Liver (tissue), 9 donors: ENCODE results near the gene BCAR3. TPM values are rescaled to one million over a fixed set of nuclear protein-coding genes. Genes with fewer than 3 reads are reported as not detected.

ENCODE experiments used
- DNase-seq: peaks from one replicate; pipeline ENCODE4 v3.0.0-alpha.2; 2017; ENCODE audit warnings: low spot score
- H3K27ac ChIP-seq, 2 donors: one replicate each; pipeline ENCODE4 v1.7.0; 2013; ENCODE audit warnings: inconsistent platforms in 2 of 2, low read length in 2 of 2, control low read depth in 1 of 2, low read depth in 1 of 2, mild to moderate bottlenecking in 1 of 2
- H3K27me3 ChIP-seq, 4 donors: one replicate each; pipeline versions ENCODE4 v1.6.1 to v1.7.0; 2013; ENCODE audit warnings: low read length in 3 of 4, inconsistent platforms in 1 of 4, mild to moderate bottlenecking in 1 of 4, moderate library complexity in 1 of 4; ENCODE audit not compliant: control insufficient read depth in 4 of 4, insufficient read depth in 4 of 4
- H3K36me3 ChIP-seq, 4 donors: one replicate each; pipeline versions ENCODE4 v1.6.1 to v1.7.0; 2013; ENCODE audit warnings: low read length in 3 of 4, mild to moderate bottlenecking in 3 of 4, low read depth in 1 of 4, moderate library complexity in 1 of 4; ENCODE audit not compliant: control insufficient read depth in 4 of 4, insufficient read depth in 3 of 4
- H3K4me1 ChIP-seq, 4 donors: one replicate each; pipeline versions ENCODE4 v1.6.1 to v1.7.0; 2013; ENCODE audit warnings: low read length in 3 of 4, mild to moderate bottlenecking in 3 of 4, moderate library complexity in 1 of 4; ENCODE audit not compliant: control insufficient read depth in 4 of 4, insufficient read depth in 4 of 4
- H3K4me3 ChIP-seq, 3 donors: one replicate each; pipeline versions ENCODE4 v1.6.1 to v1.7.0; 2013; ENCODE audit warnings: low read length in 3 of 3, control low read depth in 1 of 3, low read depth in 1 of 3, mild to moderate bottlenecking in 1 of 3
- H3K9ac ChIP-seq, 2 donors: one replicate each; pipeline ENCODE4 v1.7.0; 2013; ENCODE audit warnings: low read length in 2 of 2, mild to moderate bottlenecking in 2 of 2, moderate library complexity in 2 of 2, control low read depth in 1 of 2, low read depth in 1 of 2
- H3K9me3 ChIP-seq, 4 donors: one replicate each; pipeline versions ENCODE4 v1.6.1 to v1.7.0; 2013; ENCODE audit warnings: low read length in 3 of 4; ENCODE audit not compliant: control insufficient read depth in 4 of 4
- EGR1 ChIP-seq, 2 donors: IDR thresholded peaks; 2 replicates each; pipeline ENCODE4 v1.6.1; 2016 to 2018; ENCODE audit warnings: antibody characterized with exemption in 2 of 2, low read depth in 2 of 2
- FOXA1 ChIP-seq: IDR thresholded peaks from 2 replicates; pipeline ENCODE4 v1.6.1; 2016; ENCODE audit warnings: antibody characterized with exemption
- FOXA2 ChIP-seq: IDR thresholded peaks from 2 replicates; pipeline ENCODE4 v1.6.1; 2016; ENCODE audit warnings: antibody characterized with exemption
- GABPA ChIP-seq, 2 donors: IDR thresholded peaks in 1 of 2; conservative IDR thresholded peaks in 1 of 2; 2 replicates each; pipeline ENCODE4 v1.6.1; 2016; ENCODE audit warnings: antibody characterized with exemption in 2 of 2, mild to moderate bottlenecking in 1 of 2, moderate library complexity in 1 of 2
- HNF4A ChIP-seq, 2 donors: conservative IDR thresholded peaks; 2 replicates each; pipeline ENCODE4 v1.6.1; 2016; ENCODE audit warnings: antibody characterized with exemption in 2 of 2, mild to moderate bottlenecking in 2 of 2
- HNF4G ChIP-seq: IDR thresholded peaks from 2 replicates; pipeline ENCODE4 v1.6.1; 2016; ENCODE audit warnings: antibody characterized with exemption
- JUND ChIP-seq, 2 donors: IDR thresholded peaks; 2 replicates each; pipeline ENCODE4 v1.6.1; 2016; ENCODE audit warnings: antibody characterized with exemption in 2 of 2
- NR2F2 ChIP-seq: IDR thresholded peaks from 2 replicates; pipeline ENCODE4 v1.6.1; 2016; ENCODE audit warnings: antibody characterized with exemption
- RAD21 ChIP-seq, 2 donors: IDR thresholded peaks; 2 replicates each; pipeline ENCODE4 v1.6.1; 2016; ENCODE audit warnings: antibody characterized with exemption in 2 of 2, mild to moderate bottlenecking in 2 of 2
- RXRA ChIP-seq, 2 donors: IDR thresholded peaks; 2 replicates each; pipeline ENCODE4 v1.6.1; 2017 to 2018; ENCODE audit warnings: antibody characterized with exemption in 2 of 2, mild to moderate bottlenecking in 1 of 2
- TAF1 ChIP-seq: conservative IDR thresholded peaks from 2 replicates; pipeline ENCODE4 v1.6.1; 2016; ENCODE audit warnings: antibody characterized with exemption, mild to moderate bottlenecking
- YY1 ChIP-seq: IDR thresholded peaks from 2 replicates; pipeline ENCODE4 v1.6.1; 2016; ENCODE audit warnings: antibody characterized with exemption, mild to moderate bottlenecking
- WGBS: extraction: QIAGEN DNeasy Blood & Tissue Kit; methylation state at CpG from one replicate; pipeline ENCODE4 v1.1.7; 2013; 5-methylcytosine and 5-hydroxymethylcytosine counted together
- polyA plus RNA-seq, 2 donors: library from polyadenylated mRNA; stranded (reverse) in 1 of 2; unstranded in 1 of 2; fragments of 200-250 nt in 1 of 2; fragments of >200 nt in 1 of 2; fragmentation: Nextera tagmentation in 1 of 2; extraction: Ambion mirVana in 1 of 2; gene quantifications; one replicate each; pipeline versions ENCODE4 v1.2.1 to v1.2.3, GENCODE V29; 2013 to 2015
- total RNA-seq, 2 donors: library from RNA; depleted of rRNA; stranded (reverse); fragments of >200 nt; gene quantifications; one replicate each; pipeline ENCODE4 v1.2.3, GENCODE V29; 2014
- TF ChIP-seq, protein P1 (sequence below): IDR thresholded peaks from 2 replicates; pipeline ENCODE4 v1.6.1; 2016; ENCODE audit warnings: antibody characterized with exemption, mild to moderate bottlenecking
- TF ChIP-seq, protein P2 (sequence below): IDR thresholded peaks from 2 replicates; pipeline ENCODE4 v1.6.1; 2016; ENCODE audit warnings: antibody characterized with exemption
- TF ChIP-seq, protein P3 (sequence below): IDR thresholded peaks from 2 replicates; pipeline ENCODE4 v1.6.1; 2016; ENCODE audit warnings: antibody characterized with exemption
- TF ChIP-seq, protein P4 (sequence below): IDR thresholded peaks from 2 replicates; pipeline ENCODE4 v1.6.1; 2016; ENCODE audit warnings: antibody characterized with exemption
- donor health status: healthy.
- donor health status: healthy.
- donor health status: healthy.
- donor health status: healthy.
- donor health status: healthy.

The BCAR3 gene
- total and polyA plus RNA-seq, 4 donors, result 2.8 to 10.3 (median 7.7) TPM

DNA sequence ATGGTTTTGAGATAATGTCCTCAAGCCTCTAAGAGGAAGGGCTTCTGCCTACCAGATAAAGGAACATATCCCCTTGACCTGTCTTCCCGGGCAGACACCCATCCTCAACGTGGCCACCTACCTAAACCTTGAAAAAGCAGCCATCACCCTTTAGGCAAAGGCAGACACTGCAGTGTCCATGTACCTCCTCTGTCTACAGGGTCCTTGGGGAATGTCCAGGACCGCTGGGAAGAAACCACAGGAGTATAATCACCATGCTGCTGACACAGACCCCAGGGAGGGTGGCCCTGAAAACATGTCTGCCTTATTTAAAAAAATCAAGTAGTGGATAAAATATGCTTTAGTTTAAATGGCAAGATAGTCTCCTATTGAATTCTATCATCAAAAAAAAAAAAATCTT, 16.6 kb downstream of the BCAR3 start:
- H3K36me3 ChIP-seq, result no peaks in the 10 kb centered on the region
- no peaks in the 10 kb centered on the region for H3K27me3 ChIP-seq
- H3K4me3 ChIP-seq, result no peak overlapping the region
- 74% methylated on average over 3 of the region's 3 CpGs for WGBS
- no peaks in the 10 kb centered on the region for H3K9me3 ChIP-seq
- peaks cover 0 to 7% (median 0%) of the 10 kb centered on the region in 4 donors for H3K4me1 ChIP-seq
- TF ChIP-seq YY1, result no peak
- TF ChIP-seq HNF4G, result no peak
- TF ChIP-seq HNF4A (conservative IDR thresholded peaks at IDR 0.05), result no peak
- DNase-seq, result no peak
- no peak overlapping the region for H3K27ac ChIP-seq
- H3K9ac ChIP-seq, result no peak overlapping the region

DNA sequence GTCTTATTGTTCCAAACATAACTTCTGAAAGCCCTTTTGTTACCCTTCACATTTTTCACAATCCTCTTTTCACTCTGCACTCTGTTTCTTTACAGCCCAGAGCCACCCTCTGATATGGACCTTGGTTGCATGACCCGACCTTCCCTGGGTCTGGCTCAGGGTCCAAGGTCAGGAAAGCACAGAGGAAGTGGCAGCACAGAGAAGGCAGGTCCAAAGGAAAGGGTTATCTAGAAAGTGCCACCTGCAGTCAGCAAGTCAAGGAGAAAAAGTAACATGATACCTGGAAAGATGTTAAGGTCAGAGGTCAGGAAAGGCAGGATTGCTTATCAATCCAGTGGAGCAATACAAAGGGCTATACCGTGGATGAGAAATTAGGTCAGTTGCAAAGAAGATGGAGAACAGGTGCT, 18.4 kb downstream of the BCAR3 start:
- H3K27ac ChIP-seq, result no peak overlapping the region
- TF ChIP-seq HNF4A (conservative IDR thresholded peaks at IDR 0.05), result peak in 1 of 2 donors; percentile 52
- no peak for TF ChIP-seq RAD21 (IDR thresholded peaks at IDR 0.05)
- H3K36me3 ChIP-seq, result no peaks in the 10 kb centered on the region
- no peaks in the 10 kb centered on the region for H3K9me3 ChIP-seq
- peaks cover 0 to 7% (median 0%) of the 10 kb centered on the region in 4 donors for H3K4me1 ChIP-seq
- H3K27me3 ChIP-seq, result no peaks in the 10 kb centered on the region
- no peak overlapping the region for H3K4me3 ChIP-seq
- no peak overlapping the region for H3K9ac ChIP-seq
- WGBS, result 57% methylated on average over 2 of the region's 2 CpGs
- no peak for DNase-seq

DNA sequence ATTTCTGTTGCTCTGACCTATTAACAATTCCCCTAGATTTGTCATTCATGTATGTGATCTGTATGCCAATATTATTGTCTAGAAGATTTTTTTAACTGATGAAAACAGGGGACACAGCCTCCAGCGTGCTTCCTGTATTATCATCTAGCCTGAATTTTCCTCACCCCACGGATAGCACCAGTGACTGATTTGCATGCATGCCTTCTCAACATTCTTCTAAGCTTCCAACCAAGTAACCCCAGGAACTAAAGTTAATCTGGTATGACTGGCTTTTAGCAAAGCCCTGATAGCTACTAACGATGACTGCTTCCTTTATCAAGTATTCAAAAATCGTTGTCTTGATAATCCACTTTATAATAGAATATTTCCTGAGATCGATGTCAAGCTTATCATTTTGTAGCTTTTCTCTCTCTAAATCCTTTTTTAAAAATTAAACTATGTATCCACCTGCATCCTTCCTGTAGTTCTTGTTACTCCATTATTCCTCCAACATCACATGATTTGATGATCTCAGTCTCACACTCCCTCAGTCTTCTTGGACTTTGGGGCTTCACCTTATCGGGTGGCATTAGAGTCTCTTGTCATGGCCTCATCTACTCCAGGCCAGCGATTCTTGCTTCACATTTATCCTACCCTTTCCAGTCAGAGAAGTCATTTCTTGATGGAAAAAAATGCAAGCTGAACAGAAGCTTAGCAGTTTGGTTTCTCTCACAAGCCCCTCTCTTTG, 19.0 kb downstream of the BCAR3 start:
- peaks cover 0 to 7% (median 0%) of the 10 kb centered on the region in 4 donors for H3K4me1 ChIP-seq

DNA sequence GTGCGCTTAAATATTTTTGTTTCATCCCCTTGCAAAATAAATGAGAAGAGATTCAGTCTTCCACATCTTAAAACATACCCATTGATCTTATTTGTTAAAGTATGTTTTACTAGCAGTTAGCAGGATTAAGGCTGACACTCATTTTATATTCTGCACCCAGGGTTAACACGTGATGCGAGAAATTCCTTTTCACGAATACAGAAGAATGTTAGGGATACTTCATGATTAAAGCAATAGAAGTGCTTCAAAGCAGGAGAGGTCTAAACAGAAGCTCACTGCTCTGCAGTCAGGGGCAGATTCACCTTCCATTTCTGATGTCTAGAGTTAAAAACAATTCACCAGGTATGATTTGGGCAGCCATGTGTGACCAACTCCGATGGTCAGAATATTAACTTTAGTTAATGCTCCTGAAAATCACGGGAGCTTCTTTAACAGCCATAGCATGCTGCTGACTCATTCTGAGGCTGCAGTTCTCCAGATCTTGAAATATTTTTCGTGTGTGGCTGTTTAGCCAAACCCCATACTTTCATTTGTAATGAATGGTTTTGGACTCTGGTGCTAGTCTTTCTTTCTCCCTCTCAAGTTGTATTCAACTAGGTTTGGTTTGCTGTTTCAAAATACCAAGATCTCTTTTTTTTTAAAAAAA, 19.7 kb downstream of the BCAR3 start:
- WGBS, result 84% methylated on average over 7 of the region's 7 CpGs
- H3K36me3 ChIP-seq, result no peaks in the 10 kb centered on the region
- peaks cover 0 to 7% (median 0%) of the 10 kb centered on the region in 4 donors for H3K4me1 ChIP-seq
- H3K4me3 ChIP-seq, result no peak overlapping the region
- H3K9ac ChIP-seq, result no peak overlapping the region
- no peak overlapping the region for H3K27ac ChIP-seq
- DNase-seq, result no peak
- H3K9me3 ChIP-seq, result no peaks in the 10 kb centered on the region
- H3K27me3 ChIP-seq, result no peaks in the 10 kb centered on the region
- no peak for TF ChIP-seq RXRA (IDR thresholded peaks at IDR 0.05)
- TF ChIP-seq NR2F2, result no peak
- TF ChIP-seq, protein P1, sequence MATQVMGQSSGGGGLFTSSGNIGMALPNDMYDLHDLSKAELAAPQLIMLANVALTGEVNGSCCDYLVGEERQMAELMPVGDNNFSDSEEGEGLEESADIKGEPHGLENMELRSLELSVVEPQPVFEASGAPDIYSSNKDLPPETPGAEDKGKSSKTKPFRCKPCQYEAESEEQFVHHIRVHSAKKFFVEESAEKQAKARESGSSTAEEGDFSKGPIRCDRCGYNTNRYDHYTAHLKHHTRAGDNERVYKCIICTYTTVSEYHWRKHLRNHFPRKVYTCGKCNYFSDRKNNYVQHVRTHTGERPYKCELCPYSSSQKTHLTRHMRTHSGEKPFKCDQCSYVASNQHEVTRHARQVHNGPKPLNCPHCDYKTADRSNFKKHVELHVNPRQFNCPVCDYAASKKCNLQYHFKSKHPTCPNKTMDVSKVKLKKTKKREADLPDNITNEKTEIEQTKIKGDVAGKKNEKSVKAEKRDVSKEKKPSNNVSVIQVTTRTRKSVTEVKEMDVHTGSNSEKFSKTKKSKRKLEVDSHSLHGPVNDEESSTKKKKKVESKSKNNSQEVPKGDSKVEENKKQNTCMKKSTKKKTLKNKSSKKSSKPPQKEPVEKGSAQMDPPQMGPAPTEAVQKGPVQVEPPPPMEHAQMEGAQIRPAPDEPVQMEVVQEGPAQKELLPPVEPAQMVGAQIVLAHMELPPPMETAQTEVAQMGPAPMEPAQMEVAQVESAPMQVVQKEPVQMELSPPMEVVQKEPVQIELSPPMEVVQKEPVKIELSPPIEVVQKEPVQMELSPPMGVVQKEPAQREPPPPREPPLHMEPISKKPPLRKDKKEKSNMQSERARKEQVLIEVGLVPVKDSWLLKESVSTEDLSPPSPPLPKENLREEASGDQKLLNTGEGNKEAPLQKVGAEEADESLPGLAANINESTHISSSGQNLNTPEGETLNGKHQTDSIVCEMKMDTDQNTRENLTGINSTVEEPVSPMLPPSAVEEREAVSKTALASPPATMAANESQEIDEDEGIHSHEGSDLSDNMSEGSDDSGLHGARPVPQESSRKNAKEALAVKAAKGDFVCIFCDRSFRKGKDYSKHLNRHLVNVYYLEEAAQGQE, result no peak
- no peak for TF ChIP-seq EGR1 (IDR thresholded peaks at IDR 0.05; ENCODE audit: low read depth in 2 of 2)
- TF ChIP-seq, protein P2, sequence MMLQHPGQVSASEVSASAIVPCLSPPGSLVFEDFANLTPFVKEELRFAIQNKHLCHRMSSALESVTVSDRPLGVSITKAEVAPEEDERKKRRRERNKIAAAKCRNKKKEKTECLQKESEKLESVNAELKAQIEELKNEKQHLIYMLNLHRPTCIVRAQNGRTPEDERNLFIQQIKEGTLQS, result no peak
- no peak for TF ChIP-seq GABPA (IDR thresholded peaks at IDR 0.05 in 1 of 2, conservative IDR thresholded peaks at IDR 0.05 in 1 of 2)
- no peak for TF ChIP-seq FOXA1
- TF ChIP-seq HNF4A (conservative IDR thresholded peaks at IDR 0.05), result no peak
- TF ChIP-seq TAF1, result no peak
- TF ChIP-seq FOXA2, result no peak
- no peak for TF ChIP-seq YY1
- TF ChIP-seq JUND (IDR thresholded peaks at IDR 0.05), result no peak

More for the DNA sequence above, 19.0 kb downstream of the BCAR3 start:
- DNase-seq, result no peak
- Histone ChIP-seq H3K9me3 (no peaks in the 10 kb centered on the region), H3K27me3 (no peaks in the 10 kb centered on the region), H3K27ac (no peak overlapping the region), H3K9ac (no peak overlapping the region), H3K4me3 (no peak overlapping the region), H3K36me3 (no peaks in the 10 kb centered on the region)
- TF ChIP-seq HNF4G (no peak), NR2F2 (no peak)
- TF ChIP-seq, protein P3, sequence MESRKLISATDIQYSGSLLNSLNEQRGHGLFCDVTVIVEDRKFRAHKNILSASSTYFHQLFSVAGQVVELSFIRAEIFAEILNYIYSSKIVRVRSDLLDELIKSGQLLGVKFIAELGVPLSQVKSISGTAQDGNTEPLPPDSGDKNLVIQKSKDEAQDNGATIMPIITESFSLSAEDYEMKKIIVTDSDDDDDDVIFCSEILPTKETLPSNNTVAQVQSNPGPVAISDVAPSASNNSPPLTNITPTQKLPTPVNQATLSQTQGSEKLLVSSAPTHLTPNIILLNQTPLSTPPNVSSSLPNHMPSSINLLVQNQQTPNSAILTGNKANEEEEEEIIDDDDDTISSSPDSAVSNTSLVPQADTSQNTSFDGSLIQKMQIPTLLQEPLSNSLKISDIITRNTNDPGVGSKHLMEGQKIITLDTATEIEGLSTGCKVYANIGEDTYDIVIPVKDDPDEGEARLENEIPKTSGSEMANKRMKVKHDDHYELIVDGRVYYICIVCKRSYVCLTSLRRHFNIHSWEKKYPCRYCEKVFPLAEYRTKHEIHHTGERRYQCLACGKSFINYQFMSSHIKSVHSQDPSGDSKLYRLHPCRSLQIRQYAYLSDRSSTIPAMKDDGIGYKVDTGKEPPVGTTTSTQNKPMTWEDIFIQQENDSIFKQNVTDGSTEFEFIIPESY, result no peak
- TF ChIP-seq, protein P4, sequence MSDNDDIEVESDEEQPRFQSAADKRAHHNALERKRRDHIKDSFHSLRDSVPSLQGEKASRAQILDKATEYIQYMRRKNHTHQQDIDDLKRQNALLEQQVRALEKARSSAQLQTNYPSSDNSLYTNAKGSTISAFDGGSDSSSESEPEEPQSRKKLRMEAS, result no peak
- 85% methylated on average over 7 of the region's 7 CpGs for WGBS
